Neural progenitor cell (in vitro differentiated cells): ENCODE data around the gene HMGCLL1. TPM values are rescaled to one million over a fixed set of nuclear protein-coding genes. Genes with fewer than 3 reads are reported as not detected.
A peak's percentile ranks its signal among the peaks of the same experiment; 100 is the strongest.

Experiments
- DNase-seq: peaks from one replicate; pipeline ENCODE4 v3.0.0-alpha.2; 2016; ENCODE audit warnings: low spot score
- H2AFZ ChIP-seq: fragments of 200-600 bp; sonication (generic); replicated peaks from 2 replicates; pipeline ENCODE4 v1.6.1; 2016; ENCODE audit warnings: antibody characterized with exemption
- H3F3A ChIP-seq: fragments of 200-600 bp; sonication (generic); 2 replicates; pipeline ENCODE4 v1.6.1; 2016; ENCODE audit warnings: antibody characterized with exemption, low read depth
- H3K27ac ChIP-seq: fragments of 200-600 bp; sonication (generic); 2 replicates; pipeline ENCODE4 v1.5.1; 2016; ENCODE audit warnings: mild to moderate bottlenecking
- H3K27me3 ChIP-seq: fragments of 200-600 bp; sonication (generic); 2 replicates; pipeline ENCODE4 v1.6.1; 2016; ENCODE audit warnings: mild to moderate bottlenecking, moderate library complexity
- H3K36me3 ChIP-seq: fragments of 200-600 bp; sonication (generic); 2 replicates; pipeline ENCODE4 v1.5.1; 2016
- H3K4me1 ChIP-seq: fragments of 200-600 bp; sonication (generic); 2 replicates; pipeline ENCODE4 v1.6.1; 2016; ENCODE audit warnings: mixed run types
- H3K4me2 ChIP-seq: fragments of 200-600 bp; sonication (generic); 2 replicates; pipeline ENCODE4 v1.6.1; 2016
- H3K4me3 ChIP-seq: fragments of 200-600 bp; sonication (generic); 2 replicates; pipeline ENCODE4 v1.5.1; 2016
- H3K79me2 ChIP-seq: fragments of 200-600 bp; sonication (generic); 2 replicates; pipeline ENCODE4 v1.6.1; 2016; ENCODE audit warnings: low read depth
- H3K9ac ChIP-seq: fragments of 200-600 bp; sonication (generic); 2 replicates; pipeline ENCODE4 v1.6.1; 2016
- H3K9me3 ChIP-seq: fragments of 200-600 bp; sonication (generic); 2 replicates; pipeline ENCODE4 v1.5.1; 2016; ENCODE audit warnings: low read depth
- H4K20me1 ChIP-seq: fragments of 200-600 bp; sonication (generic); 2 replicates; pipeline ENCODE4 v1.6.1; 2016; ENCODE audit warnings: low read depth
- H3K27ac Mint-ChIP-seq: 3 replicates; pipeline ENCODE4 v1.8.0; 2021; ENCODE audit warnings: mixed read lengths
- H3K27me3 Mint-ChIP-seq: 2 replicates; pipeline ENCODE4 v1.8.0; 2022; ENCODE audit warnings: low read depth, mild to moderate bottlenecking, inconsistent platforms, moderate library complexity, mixed read lengths; ENCODE audit not compliant: insufficient read depth
- H3K36me3 Mint-ChIP-seq: 3 replicates; pipeline ENCODE4 v1.8.0; 2021; ENCODE audit warnings: mixed read lengths
- H3K4me1 Mint-ChIP-seq: 3 replicates; pipeline ENCODE4 v1.8.0; 2021; ENCODE audit warnings: mixed read lengths
- H3K4me3 Mint-ChIP-seq: 3 replicates; pipeline ENCODE4 v1.8.0; 2021; ENCODE audit warnings: mild to moderate bottlenecking, moderate library complexity, mixed read lengths
- H3K9me3 Mint-ChIP-seq: 3 replicates; pipeline ENCODE4 v1.8.0; 2020; ENCODE audit warnings: mixed read lengths
- CTCF ChIP-seq: fragments of 200-600 bp; sonication (generic); IDR thresholded peaks from 2 replicates; pipeline ENCODE4 v1.5.1; 2017; ENCODE audit warnings: antibody characterized with exemption, mild to moderate bottlenecking
- EZH2 ChIP-seq: fragments of 200-600 bp; sonication (generic); IDR thresholded peaks from 2 replicates; pipeline ENCODE4 v1.6.1; 2017; ENCODE audit warnings: antibody characterized with exemption, mild to moderate bottlenecking, moderate library complexity
- EZH2phosphoT487 ChIP-seq: fragments of 200-600 bp; sonication (generic); IDR thresholded peaks from 2 replicates; pipeline ENCODE4 v1.6.1; 2017; ENCODE audit warnings: antibody characterized with exemption
- total RNA-seq: library from RNA; depleted of rRNA; stranded (reverse); fragments of >200 nt; gene quantifications from 2 replicates; pipeline ENCODE4 v1.2.3, GENCODE V29; 2015; ENCODE audit warnings: low replicate concordance

Gene HMGCLL1
- total RNA-seq, 1 donor from 2014 or later, result 6.5 TPM

GRCh38 chr6:55511122-55511800 lies 67.7 kb downstream of the HMGCLL1 start:
- no peaks in the 10 kb centered on the region for H3K36me3 Mint-ChIP-seq
- Histone ChIP-seq H3K36me3 (no peaks in the 10 kb centered on the region), H3F3A (no peaks in the 10 kb centered on the region), H3K4me1 (no peaks in the 10 kb centered on the region), H3K4me3 (no peak overlapping the region), H3K9me3 (no peaks in the 10 kb centered on the region), H3K4me2 (no peak overlapping the region), H3K27ac (no peak overlapping the region), H4K20me1 (no peaks in the 10 kb centered on the region), H3K27me3 (no peaks in the 10 kb centered on the region), H2AFZ (no peak overlapping the region), H3K9ac (no peak overlapping the region), H3K79me2 (no peaks in the 10 kb centered on the region)
- no peaks in the 10 kb centered on the region for H3K9me3 Mint-ChIP-seq
- H3K4me3 Mint-ChIP-seq, result no peak overlapping the region
- no peaks in the 10 kb centered on the region for H3K4me1 Mint-ChIP-seq
- H3K27me3 Mint-ChIP-seq, result no peaks in the 10 kb centered on the region
- H3K27ac Mint-ChIP-seq, result no peak overlapping the region
- no peak for DNase-seq
- TF ChIP-seq CTCF (no peak), EZH2phosphoT487 (no peak), EZH2 (no peak)

GRCh38 chr6:55499591-55499990 lies 79.4 kb downstream of the HMGCLL1 start:
- Mint-ChIP-seq H3K27ac (no peak overlapping the region), H3K36me3 (no peaks in the 10 kb centered on the region), H3K9me3 (no peaks in the 10 kb centered on the region), H3K4me3 (no peak overlapping the region), H3K27me3 (no peaks in the 10 kb centered on the region), H3K4me1 (no peaks in the 10 kb centered on the region)
- H3K4me1 ChIP-seq, result peaks cover 8% of the 10 kb centered on the region
- TF ChIP-seq EZH2phosphoT487 (no peak), EZH2 (no peak), CTCF (no peak)
- H3K79me2 ChIP-seq, result no peaks in the 10 kb centered on the region
- H3K4me2 ChIP-seq, result no peak overlapping the region
- no peaks in the 10 kb centered on the region for H3F3A ChIP-seq
- H3K9ac ChIP-seq, result no peak overlapping the region
- H3K9me3 ChIP-seq, result no peaks in the 10 kb centered on the region
- DNase-seq, result no peak
- H3K4me3 ChIP-seq, result no peak overlapping the region
- H3K27me3 ChIP-seq, result no peaks in the 10 kb centered on the region
- H3K36me3 ChIP-seq, result no peaks in the 10 kb centered on the region
- no peak overlapping the region for H3K27ac ChIP-seq
- no peaks in the 10 kb centered on the region for H4K20me1 ChIP-seq
- H2AFZ ChIP-seq, result no peak overlapping the region

- TF ChIP-seq EZH2, result no peak
- TF ChIP-seq CTCF, result no peak
- no peak for TF ChIP-seq EZH2phosphoT487
- no peak overlapping the region for H3K9ac ChIP-seq
- no peak overlapping the region for H3K27ac Mint-ChIP-seq
- H3K79me2 ChIP-seq, result no peaks in the 10 kb centered on the region
- H3K4me3 Mint-ChIP-seq, result no peak overlapping the region
- H4K20me1 ChIP-seq, result no peaks in the 10 kb centered on the region
- no peaks in the 10 kb centered on the region for H3K27me3 ChIP-seq
- no peaks in the 10 kb centered on the region for H3K36me3 ChIP-seq
- H3K4me2 ChIP-seq, result no peak overlapping the region
- no peaks in the 10 kb centered on the region for H3K4me1 Mint-ChIP-seq
- DNase-seq, result no peak
- H3K36me3 Mint-ChIP-seq, result no peaks in the 10 kb centered on the region
- H3K9me3 Mint-ChIP-seq, result no peaks in the 10 kb centered on the region
- no peaks in the 10 kb centered on the region for H3K27me3 Mint-ChIP-seq
- peak overlapping the region; percentile 60 for H2AFZ ChIP-seq
- H3K4me3 ChIP-seq, result no peak overlapping the region
- no peaks in the 10 kb centered on the region for H3K9me3 ChIP-seq
- peak overlapping the region; percentile 2 for H3K27ac ChIP-seq
- no peaks in the 10 kb centered on the region for H3F3A ChIP-seq
- peaks cover 8% of the 10 kb centered on the region for H3K4me1 ChIP-seq
These were observed 81.3 kb downstream of the HMGCLL1 start for GRCh38 chr6:55497694-55498093.
